ENCODE measurements around the gene PTPRCAP. TPM values are rescaled to one million over a fixed set of nuclear protein-coding genes. Genes with fewer than 3 reads are reported as not detected.

The PTPRCAP gene
- total and polyA plus RNA-seq, 9 of the 15 experiments (the other 6 are each of a cell fraction or from before 2014, with no cell fraction given), result 0.22 to 2.0 (median 1.1) TPM; not detected in 4

GRCh38 chr11:67434395-67434881, 3.0 kb downstream of the PTPRCAP start:
- H3K9me3 ChIP-seq (replicated peaks; ENCODE audit: control insufficient read depth, insufficient read depth, low read depth, low read length), result no peaks in the 10 kb centered on the region
- peaks cover 88% of the 10 kb centered on the region; the same call in 2 of the 3 replicates for H3K36me3 ChIP-seq (ENCODE audit: control insufficient read depth, insufficient read depth, low read length)
- in situ Hi-C loops (cut with MboI), result no loop called here
- intact Hi-C loops (cut with micrococcal nuclease), result no loop called here
- H2AFZ ChIP-seq (ENCODE audit: low read depth, low read length), result no peak overlapping the region
- POLR2A ChIA-PET, result interaction anchor here (0.5 to 1.1 kb wide), 3 partner anchors 16 to 776 kb away, joined by 3 read pairs; no protein-coding TSS in a partner anchor
- FAIRE-seq, result no peak
- peaks cover 4% of the 10 kb centered on the region for H3K9me1 ChIP-seq (ENCODE audit: control insufficient read depth, insufficient read depth, low read length)
- CTCF ChIA-PET (ENCODE audit: low intra/inter-chr PET ratio), result no interaction called here
- no peak for DNase-seq (ENCODE audit: extremely low read depth in 1 of 4, low spot score in 3 of 4)
- no peak overlapping the region for H3K27ac ChIP-seq (ENCODE audit: extremely low read depth, low read depth, low read length)
- H3K4me2 ChIP-seq (ENCODE audit: insufficient read depth, low read length), result no peak overlapping the region
- peaks cover 13% of the 10 kb centered on the region for H3K79me2 ChIP-seq (ENCODE audit: control insufficient read depth, insufficient read depth, low read length)
- H3K27me3 ChIP-seq (ENCODE audit: control insufficient read depth in 2 of 2, insufficient read depth in 2 of 2, low read length in 2 of 2), result no peaks in the 10 kb centered on the region
- no TSS peak for BruUV-seq (replicated peaks)
- 96% methylated on average over 14 of the region's 23 CpGs for WGBS (ENCODE audit: insufficient coverage, low coverage, missing lambda C conversion rate)
- H4K20me1 ChIP-seq (replicated peaks; ENCODE audit: control insufficient read depth, insufficient read depth, low read length), result no peaks in the 10 kb centered on the region
- TF ChIP-seq RBFOX2 (IDR thresholded peaks at IDR 0.05; ENCODE audit: low read depth, low read length), result peak; percentile 59
- peak; percentile 9; the same call in 1 of the 2 replicates for TF ChIP-seq POLR2G (IDR thresholded peaks at IDR 0.05; ENCODE audit: low read depth, low read length)
- no peak for TF ChIP-seq ZBTB26 (CRISPR knock-in tag; IDR thresholded peaks at IDR 0.05)
- peak; percentile 17 for TF ChIP-seq RBM22 (IDR thresholded peaks at IDR 0.05; ENCODE audit: low read depth, low read length, poor library complexity, severe bottlenecking)
- H3K9ac ChIP-seq (ENCODE audit: insufficient read depth in 1 of 2, low read depth in 2 of 2, low read length in 2 of 2), result peak overlapping the region in 1 of 2 experiments; percentile 19; a peak in 2 of 4 replicates
- H3K4me3 ChIP-seq, result no peak overlapping the region
- H3K4me1 ChIP-seq (replicated peaks in 1 of 2; ENCODE audit: control insufficient read depth in 2 of 2, insufficient read depth in 2 of 2, low read length in 2 of 2), result peaks cover 17 to 66% of the 10 kb centered on the region in 2 experiments
- no peak for ATAC-seq
